Erythroblast (primary cell): ENCODE measurements around the gene CUTC.

Experiments
- GATA1 ChIP-seq: IDR thresholded peaks from 2 replicates; pipeline ENCODE4 v1.6.1; 2011; ENCODE audit warnings: low read depth, mild to moderate bottlenecking, control low read depth, low read length, moderate library complexity
- POLR2A ChIP-seq: IDR thresholded peaks from 2 replicates; pipeline ENCODE4 v1.6.1; 2011; ENCODE audit warnings: mild to moderate bottlenecking, low read length

GRCh38 chr10:99788598-99789256 lies 56.7 kb downstream of the CUTC start:
- TF ChIP-seq POLR2A, result no peak
- no peak for TF ChIP-seq GATA1
